HG03196 (cell line): ENCODE measurements around the gene TBC1D32.
"Not testable (repeated sequence)": the region's sequence is repeated elsewhere in the genome, so short reads cannot be mapped to it uniquely, and the experiment has no call there.

Source experiments
- ATAC-seq: cut with Tn5 transposase; IDR thresholded peaks from one replicate; pipeline ENCODE4 v1.9.1; 2021; ENCODE audit not compliant: unreplicated experiment

Gene TBC1D32

DNA sequence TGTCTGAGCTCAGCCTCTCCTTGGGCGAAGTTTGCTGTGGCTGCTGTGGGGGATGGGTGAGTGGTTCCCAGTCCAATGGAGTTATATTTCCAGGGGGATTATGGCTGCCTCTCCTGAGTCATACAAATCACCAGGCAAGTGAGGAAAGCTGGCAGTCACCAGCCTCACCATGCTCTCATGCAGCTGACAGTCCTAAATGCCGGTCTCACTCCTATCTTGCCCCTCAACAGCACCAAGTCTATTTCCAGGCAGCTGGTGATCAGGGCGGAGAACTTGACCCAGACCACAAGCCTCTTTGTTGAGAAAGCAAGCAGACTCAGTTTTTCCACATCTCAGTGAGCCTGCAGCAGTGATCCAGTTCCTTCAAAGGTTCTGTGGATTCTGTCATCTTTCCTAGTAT lies 98.9 kb downstream of the TBC1D32 start:
- no peak for ATAC-seq

DNA sequence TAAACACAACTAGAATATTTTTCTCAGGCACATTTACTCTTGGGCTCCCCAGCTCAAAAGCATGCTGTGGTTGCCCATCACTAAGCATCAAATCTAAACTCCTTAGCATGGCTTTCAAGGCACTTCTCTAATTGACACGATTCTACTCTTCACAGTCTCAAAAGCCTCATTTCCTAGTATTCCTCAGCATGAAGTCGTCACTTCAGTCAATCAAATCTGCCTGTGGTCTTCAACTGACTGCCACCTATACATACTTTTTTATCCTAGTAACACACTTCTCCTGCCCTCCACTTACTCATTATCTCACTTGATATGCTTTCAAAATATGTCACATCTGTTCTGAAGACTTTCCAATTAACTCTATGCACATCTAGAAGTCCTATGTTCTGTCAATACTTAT lies 110.3 kb downstream of the TBC1D32 start:
- no peak for ATAC-seq

DNA sequence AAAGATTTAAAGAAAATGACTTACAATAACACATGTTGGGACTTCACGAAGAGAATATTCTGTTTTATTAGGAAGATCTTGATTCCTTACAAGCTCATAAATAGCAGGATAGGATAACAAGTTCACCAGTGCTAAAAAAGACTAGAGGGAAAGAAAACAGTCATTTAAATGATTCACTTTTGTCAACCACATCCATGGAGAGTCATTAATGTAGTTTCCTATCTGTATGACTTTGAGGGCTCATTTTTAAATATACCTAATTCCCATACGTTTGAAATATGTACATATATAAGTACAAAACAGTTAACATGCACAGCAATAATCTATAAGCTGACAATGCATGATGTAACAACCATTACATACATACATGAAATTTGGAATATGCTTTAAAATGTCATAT lies 111.1 kb downstream of the TBC1D32 start:
- ATAC-seq = no peak

DNA sequence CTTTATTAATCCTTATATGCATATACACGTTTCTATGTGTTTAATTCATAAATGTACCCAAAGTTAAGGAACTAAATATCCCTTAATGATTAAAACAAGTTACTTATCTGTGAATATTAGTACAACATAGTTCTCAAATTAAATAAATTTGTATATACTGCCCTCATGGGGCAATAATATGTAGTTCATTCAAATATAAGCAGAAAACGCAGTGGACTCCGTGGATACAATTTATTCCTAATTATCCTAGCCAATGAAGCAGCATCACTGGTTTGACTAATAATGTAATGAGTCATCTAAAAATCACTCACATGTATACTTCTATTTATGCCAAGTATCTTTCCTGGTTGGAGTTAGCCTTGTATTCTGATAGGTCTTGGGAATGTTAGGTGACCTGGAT lies 111.6 kb downstream of the TBC1D32 start:
- no peak for ATAC-seq

DNA sequence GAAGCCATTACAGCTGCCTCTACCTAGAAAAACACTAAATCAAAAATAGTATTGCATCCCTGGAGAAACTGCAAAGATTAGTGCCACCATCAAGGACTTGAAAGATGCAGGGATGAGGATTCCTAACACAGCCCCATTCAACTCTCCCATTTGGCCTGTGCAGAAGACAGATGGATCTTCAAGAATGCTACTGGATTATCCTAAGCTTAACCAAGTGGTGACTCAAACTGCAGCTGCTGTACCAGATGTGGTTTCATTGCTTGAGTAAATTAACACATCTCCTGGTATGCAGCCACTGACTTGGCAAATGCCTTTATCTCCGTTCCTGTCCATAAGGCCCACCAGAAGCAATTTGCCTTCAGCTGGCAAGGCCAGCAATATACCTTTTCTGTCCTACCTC lies 117.4 kb downstream of the TBC1D32 start:
- no peak for ATAC-seq

DNA sequence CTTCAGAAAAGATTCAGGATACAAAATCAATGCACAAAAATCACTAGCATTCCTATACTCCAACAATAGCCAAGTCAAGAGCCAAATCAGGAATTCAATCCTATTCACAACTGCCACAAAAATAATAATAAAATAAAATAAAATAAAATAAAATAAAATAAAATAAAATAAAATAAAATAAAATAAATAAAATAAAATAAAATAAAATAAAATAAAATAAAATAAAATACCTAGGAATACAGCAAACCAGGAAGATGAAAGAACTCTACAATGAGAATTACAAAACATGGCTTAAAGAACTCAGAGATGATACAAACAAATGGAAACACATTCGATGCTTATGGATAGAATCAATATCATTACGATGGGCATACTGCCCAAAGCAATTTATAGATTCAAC lies 120.9 kb downstream of the TBC1D32 start:
- ATAC-seq = not testable (repeated sequence)

DNA sequence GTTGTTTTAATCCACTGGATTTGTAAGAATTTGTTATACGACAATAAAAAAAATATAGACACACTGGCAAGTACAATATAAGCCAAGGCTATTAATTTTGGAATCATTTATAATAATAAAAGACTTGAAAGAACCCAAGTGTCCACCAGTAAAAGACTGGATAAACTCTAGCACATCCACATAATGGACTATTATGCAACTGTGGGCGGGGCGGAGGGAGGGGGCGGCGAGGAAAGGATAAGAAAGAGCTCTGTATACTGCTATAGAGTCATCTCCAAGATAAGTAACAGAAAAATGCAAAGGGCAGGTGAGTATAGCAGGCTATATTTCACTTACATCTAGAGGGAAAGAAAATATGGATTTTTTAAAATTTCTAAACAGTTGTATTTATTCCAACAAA lies 123.3 kb downstream of the TBC1D32 start:
- no peak for ATAC-seq

DNA sequence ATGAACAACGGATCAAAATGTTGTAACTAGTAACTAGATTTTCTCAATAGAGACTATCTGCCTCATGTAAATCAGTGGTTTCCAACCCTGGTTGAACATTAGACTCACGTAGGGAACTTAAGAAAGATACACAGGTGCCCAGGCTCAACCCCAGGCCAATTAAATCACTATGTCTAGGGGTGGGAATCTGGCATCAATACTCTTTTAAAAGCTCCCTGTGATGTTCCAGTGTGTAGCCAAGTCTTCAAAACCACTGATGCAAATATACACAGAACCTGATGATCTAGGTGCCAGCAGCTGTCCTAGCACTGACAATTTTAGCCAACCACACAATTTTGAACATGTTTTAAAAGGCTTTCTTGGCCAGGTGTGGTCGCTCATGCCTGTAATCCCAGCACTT lies 128.7 kb downstream of the TBC1D32 start:
- ATAC-seq = no peak

DNA sequence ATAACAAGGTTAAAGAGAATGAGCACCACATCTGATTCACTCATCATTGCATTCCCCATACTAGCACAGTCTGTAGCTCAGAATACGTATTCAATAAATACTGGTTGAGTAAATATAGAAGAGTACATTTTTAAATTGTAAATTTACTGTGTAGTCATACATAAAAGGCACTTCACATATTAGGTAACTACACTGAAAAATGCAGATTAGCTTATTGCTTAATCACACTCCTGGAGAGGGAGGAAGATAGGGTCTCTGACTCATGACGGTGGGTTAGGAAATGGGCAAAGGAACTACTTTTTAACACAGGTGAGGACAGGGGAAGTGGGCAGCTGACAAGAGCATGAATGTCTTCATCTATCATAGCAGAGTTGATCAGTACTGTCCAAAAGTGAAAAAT lies 133.2 kb downstream of the TBC1D32 start:
- no peak for ATAC-seq

DNA sequence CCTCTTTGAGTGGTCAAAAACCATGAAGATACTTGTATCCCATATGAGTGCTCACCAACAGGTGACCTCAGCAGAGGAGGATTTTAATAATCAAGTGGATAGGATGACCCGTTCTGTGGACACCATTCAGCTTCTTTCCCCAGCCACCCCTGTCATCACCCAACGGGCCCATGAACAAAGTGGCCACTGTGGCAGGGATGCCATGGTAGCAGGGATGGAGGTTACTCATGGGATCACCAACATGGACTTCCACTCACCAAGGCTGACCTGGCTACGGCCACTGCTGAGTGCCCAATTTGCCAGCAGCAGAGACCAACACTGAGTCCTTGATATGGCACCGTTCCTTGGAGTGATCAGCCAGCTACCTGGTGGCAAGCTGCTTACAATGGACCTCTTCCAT lies 138.2 kb downstream of the TBC1D32 start:
- ATAC-seq = not testable (repeated sequence)

DNA sequence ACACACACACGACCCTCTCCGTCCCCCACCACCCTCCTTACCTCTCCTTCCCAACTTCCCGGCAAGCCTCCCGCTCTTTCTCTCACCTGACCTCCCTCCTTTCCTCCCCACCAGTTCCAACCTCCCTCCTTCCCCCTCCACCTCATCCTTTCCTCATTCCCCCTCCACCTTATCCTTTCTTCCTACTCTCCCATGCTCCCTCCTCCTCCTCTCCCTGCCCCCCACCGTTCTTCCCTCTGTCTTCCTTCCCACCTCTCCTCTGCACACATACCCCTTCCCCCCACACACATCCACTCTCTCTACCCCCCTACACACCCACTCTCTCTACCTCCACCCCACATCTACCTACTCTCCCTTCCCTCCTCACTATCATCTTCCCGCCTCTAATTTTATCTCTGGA lies 144.2 kb downstream of the TBC1D32 start:
- no peak for ATAC-seq

DNA sequence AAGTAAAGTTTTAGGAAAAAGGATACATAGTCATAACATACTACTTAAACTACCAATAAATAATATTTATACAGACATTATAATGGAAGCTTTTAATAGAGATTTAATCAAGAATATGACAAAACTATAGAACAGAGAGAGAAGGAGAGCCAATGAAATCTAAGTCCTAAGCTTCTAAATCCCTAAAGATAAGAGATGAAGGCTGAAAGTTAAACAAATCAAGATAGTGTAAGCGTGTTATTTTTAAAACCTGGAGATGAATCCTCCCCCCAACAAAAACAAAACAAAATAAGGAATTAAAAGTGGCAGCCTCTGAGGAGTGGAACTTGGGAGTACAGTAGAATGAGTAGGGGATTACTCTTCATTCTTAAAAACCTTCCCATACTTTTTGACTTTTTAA lies 145.9 kb downstream of the TBC1D32 start:
- ATAC-seq = no peak

DNA sequence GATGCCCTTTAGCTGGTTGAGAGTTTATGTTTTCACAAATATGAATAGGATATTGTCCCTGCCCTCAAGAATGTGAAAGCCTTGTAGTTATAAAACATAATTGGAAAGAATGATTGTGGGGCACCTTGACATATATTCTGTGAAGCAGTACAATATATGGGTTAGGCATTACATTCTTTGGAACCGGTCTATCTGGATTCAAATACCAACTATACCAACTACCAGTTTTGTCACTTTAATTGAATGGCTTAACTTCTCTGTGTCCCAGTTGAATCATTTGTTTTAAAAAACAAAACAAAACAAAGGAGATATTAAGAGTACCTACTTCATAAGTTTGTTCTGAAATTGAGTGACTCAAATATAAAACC lies 146.5 kb downstream of the TBC1D32 start:
- ATAC-seq = no peak

DNA sequence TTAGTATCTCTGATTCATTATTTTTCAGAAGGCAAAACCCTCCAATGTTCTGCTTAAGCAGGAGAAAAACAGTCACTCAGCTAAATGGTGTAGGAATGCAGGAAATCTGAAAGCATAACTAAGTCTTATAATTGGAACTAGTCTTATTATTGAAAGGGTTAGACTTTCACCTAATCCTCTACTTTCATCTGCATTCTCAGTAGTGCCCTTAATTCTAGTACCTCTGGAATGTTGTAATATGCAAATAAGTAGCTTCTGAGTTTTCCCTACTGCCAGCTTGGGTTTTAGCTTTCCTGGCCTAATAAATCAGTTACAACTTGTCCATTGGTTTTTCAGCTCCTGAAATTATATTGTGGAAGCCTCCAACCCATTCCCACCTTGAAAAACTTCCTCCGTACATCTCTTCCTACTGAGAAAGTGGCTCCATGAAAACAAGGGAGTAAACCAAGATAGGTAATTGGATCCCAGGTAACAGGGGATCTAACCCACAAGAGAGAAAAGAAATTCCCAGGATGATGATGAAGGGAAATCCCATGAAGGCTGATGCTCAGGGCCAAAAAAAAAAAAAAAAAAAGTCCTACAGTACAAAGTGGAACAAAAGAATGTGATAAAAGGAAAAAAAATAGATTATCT lies 147.0 kb downstream of the TBC1D32 start:
- ATAC-seq = no peak

DNA sequence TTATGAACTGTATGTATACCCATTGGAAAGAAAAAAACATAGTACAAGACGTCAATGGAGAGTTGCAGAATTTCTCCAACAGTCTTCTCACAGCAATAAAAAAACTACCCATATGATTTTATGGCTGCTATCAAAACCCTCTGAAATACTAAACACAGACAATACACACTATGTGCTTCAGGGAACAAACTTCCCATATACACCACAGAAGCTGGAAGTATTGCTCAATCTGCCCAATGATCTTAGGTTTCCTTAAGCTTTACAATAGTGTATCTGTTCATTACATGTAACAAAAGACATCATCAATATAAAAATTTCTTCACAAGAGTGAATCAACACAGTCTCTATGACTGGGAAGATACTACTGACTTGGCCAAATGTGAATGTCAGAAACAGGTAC lies 150.5 kb downstream of the TBC1D32 start:
- no peak for ATAC-seq

DNA sequence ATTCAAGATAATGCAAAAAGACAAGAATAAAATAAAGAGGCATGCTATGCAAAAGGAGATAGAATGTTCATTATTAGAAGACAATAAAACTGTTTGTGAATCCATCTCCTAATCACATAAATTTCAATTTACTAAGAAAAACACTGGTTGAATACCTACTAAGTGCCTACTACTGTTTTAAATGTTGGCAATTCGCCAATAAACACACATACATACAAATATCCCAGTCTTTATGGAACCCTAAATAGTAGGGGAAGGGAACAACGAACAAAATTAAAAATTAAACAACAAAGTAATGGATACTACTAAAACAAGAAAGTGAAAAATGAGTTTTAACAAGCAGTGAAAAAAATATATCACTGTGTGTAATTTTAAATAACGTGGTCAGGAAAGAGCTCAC lies 158.5 kb downstream of the TBC1D32 start:
- no peak for ATAC-seq

DNA sequence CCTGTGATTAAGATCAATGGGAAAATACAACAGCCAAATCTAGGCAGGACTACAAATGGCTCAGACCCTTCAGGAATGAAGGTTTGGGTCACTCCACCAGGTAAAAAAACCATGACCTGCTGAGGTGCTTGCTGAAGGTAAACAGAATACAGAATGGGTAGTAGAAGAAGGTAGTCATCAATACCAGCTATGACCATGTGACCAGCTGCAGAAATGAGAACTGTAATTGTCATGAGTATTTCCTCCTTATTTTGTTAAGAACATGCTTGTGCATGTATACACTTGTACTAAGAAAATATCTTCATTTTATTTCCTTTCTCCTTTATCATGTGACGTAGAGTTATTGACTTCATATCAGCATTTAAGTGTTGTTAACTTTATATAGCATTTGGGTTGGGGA lies 161.8 kb downstream of the TBC1D32 start:
- not testable (repeated sequence) for ATAC-seq

DNA sequence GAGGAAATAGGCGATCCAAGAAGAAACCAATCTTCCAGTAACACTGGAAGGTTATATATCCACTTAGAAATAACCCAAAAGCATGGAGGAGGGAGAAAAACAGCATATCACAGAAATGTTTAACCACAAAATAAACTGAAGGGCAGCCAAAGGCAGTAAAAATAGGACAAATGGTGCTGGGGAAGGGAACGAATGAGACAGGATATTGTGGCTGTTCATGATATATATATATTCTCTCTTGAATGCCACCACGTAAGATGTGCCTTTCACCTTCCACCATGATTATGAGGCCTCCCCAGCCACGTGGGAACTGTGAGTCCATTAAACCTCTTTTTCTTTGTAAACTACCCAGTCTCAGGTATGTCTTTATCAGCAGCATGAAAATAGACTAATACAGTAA lies 162.4 kb downstream of the TBC1D32 start:
- ATAC-seq = no peak

DNA sequence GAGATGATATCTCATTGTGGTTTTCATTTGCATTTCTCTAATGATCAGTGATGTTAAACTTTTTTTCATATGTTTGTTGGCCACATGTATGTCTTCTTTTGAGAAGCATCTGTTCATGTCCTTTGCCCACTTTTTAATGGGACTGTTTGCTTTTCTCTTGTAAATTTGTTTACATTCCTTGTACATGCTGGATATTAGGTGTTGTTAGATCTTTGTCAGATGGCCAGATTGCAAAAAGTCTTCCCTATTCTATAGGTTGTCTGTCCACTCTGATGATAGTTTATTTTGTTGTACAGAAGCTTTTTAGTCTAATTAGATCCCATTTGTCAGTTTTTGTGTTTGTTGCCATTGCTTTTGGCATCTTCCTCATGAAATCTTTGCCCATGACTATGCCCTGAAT lies 172.4 kb downstream of the TBC1D32 start:
- no peak for ATAC-seq

DNA sequence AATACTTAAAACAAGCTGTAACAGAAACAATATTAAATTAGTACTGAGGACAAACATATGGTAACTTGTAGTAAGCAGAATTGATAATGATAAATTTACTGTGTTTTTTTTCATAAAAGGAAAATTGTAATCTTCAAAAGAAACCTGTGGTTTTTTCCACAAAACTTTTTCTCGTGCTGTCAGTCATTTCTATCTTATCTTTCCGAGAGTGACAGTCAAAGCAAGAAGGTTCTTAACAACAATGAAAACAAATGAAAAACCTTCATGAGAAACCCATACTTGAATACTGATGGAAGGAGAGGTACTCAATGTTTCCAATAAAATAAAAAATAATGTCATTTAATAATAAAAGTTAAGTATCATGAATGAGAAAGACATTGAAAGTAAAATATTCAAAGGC lies 174.0 kb downstream of the TBC1D32 start:
- no peak for ATAC-seq

DNA sequence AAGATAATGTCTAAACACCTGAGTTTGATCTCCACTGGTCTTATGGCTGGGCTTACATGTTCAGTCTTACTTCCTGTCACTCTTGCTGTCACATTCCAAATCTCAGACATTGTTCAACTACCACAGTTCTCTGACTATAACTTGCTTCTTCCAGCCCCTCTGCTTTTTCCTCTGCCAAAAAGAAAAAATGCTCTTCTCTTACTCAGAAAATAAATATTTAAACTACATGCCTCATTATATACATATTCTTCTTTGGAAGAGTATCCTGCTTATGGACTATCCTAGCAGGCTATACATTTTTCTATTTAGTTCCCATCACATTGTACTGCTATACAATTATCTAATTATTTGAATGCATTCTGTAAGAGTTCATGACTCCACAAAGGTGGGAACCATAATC lies 175.4 kb downstream of the TBC1D32 start:
- no peak for ATAC-seq

DNA sequence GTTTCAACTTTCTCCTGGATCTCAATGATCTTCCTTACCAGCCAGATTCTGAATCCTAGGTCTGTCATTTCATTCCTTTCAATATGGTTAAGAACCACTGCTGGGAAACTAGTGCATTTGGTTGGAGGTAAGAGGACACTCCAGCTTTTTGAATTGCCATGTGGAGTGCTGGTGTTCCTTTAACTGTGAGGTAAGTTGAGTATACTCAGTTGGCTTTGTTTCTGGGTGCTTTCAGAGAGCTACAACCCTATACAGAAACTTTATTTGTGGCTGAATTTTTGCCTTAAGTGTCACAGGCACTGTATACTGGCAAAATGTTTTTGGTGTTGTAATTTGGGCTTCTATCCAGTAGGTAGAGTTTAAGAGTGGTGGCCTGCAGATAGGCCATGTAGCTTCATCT lies 175.8 kb downstream of the TBC1D32 start:
- no peak for ATAC-seq

DNA sequence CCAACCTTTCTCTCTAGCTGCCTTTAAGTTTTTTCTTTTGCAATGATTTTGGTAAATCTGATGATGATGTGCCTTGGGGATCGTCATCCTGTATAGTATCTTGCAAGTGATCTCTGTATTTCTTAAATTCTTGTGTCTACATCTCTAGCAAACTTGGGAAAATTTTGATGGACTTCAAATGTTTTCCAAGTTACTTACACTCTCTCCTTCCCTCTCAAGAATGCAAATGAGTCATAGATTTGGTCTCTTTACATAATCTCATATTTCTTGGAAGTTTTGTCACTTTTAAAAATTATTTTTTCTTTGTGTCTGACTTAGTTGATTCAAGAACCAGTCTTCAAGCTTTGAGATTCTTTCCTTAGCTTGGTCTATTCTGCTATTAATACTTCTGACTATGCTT lies 176.4 kb downstream of the TBC1D32 start:
- no peak for ATAC-seq

DNA sequence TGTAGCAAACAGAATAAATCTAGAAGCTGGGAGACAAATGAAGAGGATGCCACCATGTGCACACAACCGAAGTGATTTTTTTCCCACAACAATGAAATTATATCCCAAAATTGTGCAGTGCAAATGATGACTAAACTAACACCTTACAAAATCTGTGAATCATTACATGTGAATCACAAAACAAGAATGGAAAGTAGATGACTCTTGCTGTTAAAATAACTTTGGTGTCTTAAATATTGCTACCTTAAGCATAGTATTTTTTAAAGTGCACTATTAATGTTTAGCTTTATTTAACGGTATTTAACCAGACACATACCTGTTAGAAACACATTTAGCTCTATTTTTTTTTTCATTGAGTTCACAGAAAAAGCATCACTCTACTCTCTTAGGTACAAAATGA lies 190.8 kb downstream of the TBC1D32 start:
- ATAC-seq = no peak
